Measurements from ENCODE around the gene MVP. TPM values are rescaled to one million over a fixed set of nuclear protein-coding genes. Genes with fewer than 3 reads are reported as not detected.

The MVP gene
- total and polyA plus RNA-seq, 9 donors: 14.5 to 30.0 (median 19.6) TPM

- peaks cover under 1% of the 10 kb centered on the region for H3K27me3 ChIP-seq (ENCODE audit: control insufficient read depth, insufficient read depth, low read length)
- DNase-seq: peak; percentile 39
- WGBS (ENCODE audit: insufficient coverage): 81% methylated on average over 4 of the region's 10 CpGs
- no peaks in the 10 kb centered on the region for H3K36me3 ChIP-seq (ENCODE audit: control insufficient read depth, insufficient read depth, low read length)
- no peaks in the 10 kb centered on the region for H3K9me3 ChIP-seq (replicated peaks; ENCODE audit: control insufficient read depth, low read depth, low read length)
- H3K4me1 ChIP-seq (ENCODE audit: control insufficient read depth, insufficient read depth, low read length): no peaks in the 10 kb centered on the region
- no peak overlapping the region for H3K27ac ChIP-seq (ENCODE audit: low read length)
- H3K4me3 ChIP-seq (ENCODE audit: low read length): no peak overlapping the region
Measured at GRCh38 chr16:29891525-29892457, 71.5 kb downstream of the MVP start.

GRCh38 chr16:29892458-29892813 lies 72.2 kb downstream of the MVP start:
- Histone ChIP-seq H3K27me3 (ENCODE audit: control insufficient read depth, insufficient read depth, low read length) (peaks cover 3% of the 10 kb centered on the region), H3K9me3 (replicated peaks; ENCODE audit: control insufficient read depth, low read depth, low read length) (no peaks in the 10 kb centered on the region), H3K36me3 (ENCODE audit: control insufficient read depth, insufficient read depth, low read length) (no peaks in the 10 kb centered on the region), H3K4me1 (ENCODE audit: control insufficient read depth, insufficient read depth, low read length) (no peaks in the 10 kb centered on the region), H3K27ac (ENCODE audit: low read length) (no peak overlapping the region), H3K4me3 (ENCODE audit: low read length) (no peak overlapping the region)
- no peak for DNase-seq
- WGBS (ENCODE audit: insufficient coverage): 79% methylated on average over 6 of the region's 6 CpGs

GRCh38 chr16:29893553-29893952 lies 73.3 kb downstream of the MVP start:
- Histone ChIP-seq H3K27ac (ENCODE audit: low read length) (no peak overlapping the region), H3K4me3 (ENCODE audit: low read length) (no peak overlapping the region), H3K36me3 (ENCODE audit: control insufficient read depth, insufficient read depth, low read length) (no peaks in the 10 kb centered on the region), H3K4me1 (ENCODE audit: control insufficient read depth, insufficient read depth, low read length) (no peaks in the 10 kb centered on the region), H3K27me3 (ENCODE audit: control insufficient read depth, insufficient read depth, low read length) (peaks cover 14% of the 10 kb centered on the region), H3K9me3 (replicated peaks; ENCODE audit: control insufficient read depth, low read depth, low read length) (no peaks in the 10 kb centered on the region)
- no CpG with 5 or more reads among the region's 3 CpGs for WGBS (ENCODE audit: insufficient coverage)
- DNase-seq: no peak

GRCh38 chr16:29894352-29894751 lies 74.1 kb downstream of the MVP start:
- 83% methylated on average over 2 of the region's 4 CpGs for WGBS (ENCODE audit: insufficient coverage)
- no peaks in the 10 kb centered on the region for H3K36me3 ChIP-seq (ENCODE audit: control insufficient read depth, insufficient read depth, low read length)
- no peaks in the 10 kb centered on the region for H3K9me3 ChIP-seq (replicated peaks; ENCODE audit: control insufficient read depth, low read depth, low read length)
- H3K27ac ChIP-seq (ENCODE audit: low read length): no peak overlapping the region
- H3K4me3 ChIP-seq (ENCODE audit: low read length): no peak overlapping the region
- peaks cover under 1% of the 10 kb centered on the region for H3K4me1 ChIP-seq (ENCODE audit: control insufficient read depth, insufficient read depth, low read length)
- H3K27me3 ChIP-seq (ENCODE audit: control insufficient read depth, insufficient read depth, low read length): peaks cover 22% of the 10 kb centered on the region
- no peak for DNase-seq

DNA sequence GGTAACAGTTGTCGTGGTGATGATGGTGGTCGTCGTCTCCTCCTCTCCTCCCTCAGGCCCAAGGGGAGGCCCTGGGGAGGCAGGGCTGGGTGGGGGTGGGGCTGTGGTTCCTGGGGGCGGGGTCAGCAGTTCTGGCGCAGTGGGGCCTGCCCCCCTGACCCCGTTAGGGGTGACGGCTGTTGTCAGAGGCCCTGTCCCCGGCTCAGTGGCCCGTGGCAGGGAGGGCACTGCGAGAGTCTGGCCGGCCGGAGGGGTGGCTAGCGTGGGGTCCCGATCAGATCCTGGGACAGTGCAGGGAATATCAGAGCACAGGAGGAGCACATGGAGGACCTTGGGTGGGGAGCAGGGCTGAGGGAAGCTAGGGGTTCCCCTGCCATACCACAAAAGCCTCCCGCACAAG lies 76.6 kb downstream of the MVP start:
- WGBS (ENCODE audit: insufficient coverage): 35% methylated on average over 8 of the region's 15 CpGs
- DNase-seq: no peak
- Histone ChIP-seq H3K27ac (ENCODE audit: low read length) (no peak overlapping the region), H3K36me3 (ENCODE audit: control insufficient read depth, insufficient read depth, low read length) (no peaks in the 10 kb centered on the region), H3K9me3 (replicated peaks; ENCODE audit: control insufficient read depth, low read depth, low read length) (no peaks in the 10 kb centered on the region), H3K4me3 (ENCODE audit: low read length) (no peak overlapping the region), H3K27me3 (ENCODE audit: control insufficient read depth, insufficient read depth, low read length) (peaks cover 40% of the 10 kb centered on the region), H3K4me1 (ENCODE audit: control insufficient read depth, insufficient read depth, low read length) (peaks cover 11% of the 10 kb centered on the region)

- H3K4me3 ChIP-seq (ENCODE audit: low read length): no peak overlapping the region
- H3K9me3 ChIP-seq (replicated peaks; ENCODE audit: control insufficient read depth, low read depth, low read length): no peaks in the 10 kb centered on the region
- peaks cover 11% of the 10 kb centered on the region for H3K4me1 ChIP-seq (ENCODE audit: control insufficient read depth, insufficient read depth, low read length)
- no peak for DNase-seq
- H3K27ac ChIP-seq (ENCODE audit: low read length): no peak overlapping the region
- H3K27me3 ChIP-seq (ENCODE audit: control insufficient read depth, insufficient read depth, low read length): peaks cover 43% of the 10 kb centered on the region
- 30% methylated on average over 4 of the region's 4 CpGs for WGBS (ENCODE audit: insufficient coverage)
- no peaks in the 10 kb centered on the region for H3K36me3 ChIP-seq (ENCODE audit: control insufficient read depth, insufficient read depth, low read length)
Measured at GRCh38 chr16:29897333-29897732, 77.1 kb downstream of the MVP start.

Other genes starting within 250 kb of the MVP start
- 0.31 TPM for gene SPN, start 157.2 kb upstream of the MVP start, total RNA-seq
- gene SPN, start 157.2 kb upstream of the MVP start, polyA plus RNA-seq (ENCODE audit: insufficient read depth in 1 of 8, insufficient read length in 8 of 8, low replicate concordance in 1 of 8): 1 to 10 TPM in 5 of 8 donors, under 1 TPM in 3; 0.66 to 1.5 (median 1.1) TPM
- gene QPRT, start 141.3 kb upstream of the MVP start, total RNA-seq: 57.1 TPM
- 10 to 100 TPM; 60.4 to 97.7 (median 67.1) TPM for gene QPRT, start 141.3 kb upstream of the MVP start, polyA plus RNA-seq (ENCODE audit: insufficient read depth in 1 of 8, insufficient read length in 8 of 8, low replicate concordance in 1 of 8)
- gene C16orf54, start 74.5 kb upstream of the MVP start, total RNA-seq: 0.18 TPM
- gene C16orf54, start 74.5 kb upstream of the MVP start, polyA plus RNA-seq (ENCODE audit: insufficient read depth in 1 of 8, insufficient read length in 8 of 8, low replicate concordance in 1 of 8): under 1 TPM; 0.15 to 0.35 (median 0.27) TPM
- not detected for gene ZG16, start 42.2 kb upstream of the MVP start, total RNA-seq
- gene ZG16, start 42.2 kb upstream of the MVP start, polyA plus RNA-seq (ENCODE audit: insufficient read depth in 1 of 8, insufficient read length in 8 of 8, low replicate concordance in 1 of 8): under 1 TPM in 2 of 8 donors, not detected in 6; 0.05 to 0.13 TPM
- 26.2 TPM for gene KIF22, start 29.7 kb upstream of the MVP start, total RNA-seq
- gene KIF22, start 29.7 kb upstream of the MVP start, polyA plus RNA-seq (ENCODE audit: insufficient read depth in 1 of 8, insufficient read length in 8 of 8, low replicate concordance in 1 of 8): 10 to 100 TPM; 29.2 to 43.0 (median 39.6) TPM
- 121 TPM for gene MAZ, start 13.9 kb upstream of the MVP start, total RNA-seq
- gene MAZ, start 13.9 kb upstream of the MVP start, polyA plus RNA-seq (ENCODE audit: insufficient read depth in 1 of 8, insufficient read length in 8 of 8, low replicate concordance in 1 of 8): 100 to 1,000 TPM; 236 to 314 (median 273) TPM
- gene PRRT2, start 8.3 kb upstream of the MVP start, total RNA-seq: 8.3 TPM
- 10 to 100 TPM; 11.9 to 28.5 (median 18.3) TPM for gene PRRT2, start 8.3 kb upstream of the MVP start, polyA plus RNA-seq (ENCODE audit: insufficient read depth in 1 of 8, insufficient read length in 8 of 8, low replicate concordance in 1 of 8)
- 31.3 TPM for gene PAGR1, start 4.3 kb upstream of the MVP start, total RNA-seq
- 10 to 100 TPM; 28.7 to 46.4 (median 33.5) TPM for gene PAGR1, start 4.3 kb upstream of the MVP start, polyA plus RNA-seq (ENCODE audit: insufficient read depth in 1 of 8, insufficient read length in 8 of 8, low replicate concordance in 1 of 8)
- gene CDIPT, start 42.8 kb downstream of the MVP start, total RNA-seq: 29.0 TPM
- gene CDIPT, start 42.8 kb downstream of the MVP start, polyA plus RNA-seq (ENCODE audit: insufficient read depth in 1 of 8, insufficient read length in 8 of 8, low replicate concordance in 1 of 8): 10 to 100 TPM; 36.2 to 52.8 (median 44.2) TPM
- 1.1 TPM for gene SEZ6L2, start 79.1 kb downstream of the MVP start, total RNA-seq
- 1 to 10 TPM; 2.2 to 8.4 (median 3.2) TPM for gene SEZ6L2, start 79.1 kb downstream of the MVP start, polyA plus RNA-seq (ENCODE audit: insufficient read depth in 1 of 8, insufficient read length in 8 of 8, low replicate concordance in 1 of 8)
- 0.09 TPM for gene ASPHD1, start 80.0 kb downstream of the MVP start, total RNA-seq
- gene ASPHD1, start 80.0 kb downstream of the MVP start, polyA plus RNA-seq (ENCODE audit: insufficient read depth in 1 of 8, insufficient read length in 8 of 8, low replicate concordance in 1 of 8): 1 to 10 TPM in 2 of 8 donors, under 1 TPM in 6; 0.36 to 1.6 (median 0.63) TPM
- 4.3 TPM for gene KCTD13, start 105.8 kb downstream of the MVP start, total RNA-seq
- 10 to 100 TPM in 6 of 8 donors, 1 to 10 TPM in 2; 8.5 to 18.8 (median 12.2) TPM for gene KCTD13, start 105.8 kb downstream of the MVP start, polyA plus RNA-seq (ENCODE audit: insufficient read depth in 1 of 8, insufficient read length in 8 of 8, low replicate concordance in 1 of 8)
- gene TMEM219, start 141.6 kb downstream of the MVP start, total RNA-seq: 49.5 TPM
- 10 to 100 TPM; 53.8 to 73.8 (median 62.0) TPM for gene TMEM219, start 141.6 kb downstream of the MVP start, polyA plus RNA-seq (ENCODE audit: insufficient read depth in 1 of 8, insufficient read length in 8 of 8, low replicate concordance in 1 of 8)
- gene TAOK2, start 153.4 kb downstream of the MVP start, total RNA-seq: 28.0 TPM
- 10 to 100 TPM; 30.8 to 43.3 (median 38.8) TPM for gene TAOK2, start 153.4 kb downstream of the MVP start, polyA plus RNA-seq (ENCODE audit: insufficient read depth in 1 of 8, insufficient read length in 8 of 8, low replicate concordance in 1 of 8)
- gene HIRIP3, start 175.2 kb downstream of the MVP start, total RNA-seq: 10.5 TPM
- 10 to 100 TPM; 14.5 to 18.5 (median 17.1) TPM for gene HIRIP3, start 175.2 kb downstream of the MVP start, polyA plus RNA-seq (ENCODE audit: insufficient read depth in 1 of 8, insufficient read length in 8 of 8, low replicate concordance in 1 of 8)
- 32.9 TPM for gene INO80E, start 175.8 kb downstream of the MVP start, total RNA-seq
- 10 to 100 TPM; 29.5 to 41.8 (median 36.5) TPM for gene INO80E, start 175.8 kb downstream of the MVP start, polyA plus RNA-seq (ENCODE audit: insufficient read depth in 1 of 8, insufficient read length in 8 of 8, low replicate concordance in 1 of 8)
- gene DOC2A, start 190.6 kb downstream of the MVP start, total RNA-seq: 0.22 TPM
- gene DOC2A, start 190.6 kb downstream of the MVP start, polyA plus RNA-seq (ENCODE audit: insufficient read depth in 1 of 8, insufficient read length in 8 of 8, low replicate concordance in 1 of 8): 1 to 10 TPM in 4 of 8 donors, under 1 TPM in 4; 0.66 to 1.8 (median 0.96) TPM
- gene C16orf92, start 202.7 kb downstream of the MVP start, total RNA-seq: not detected
- gene C16orf92, start 202.7 kb downstream of the MVP start, polyA plus RNA-seq (ENCODE audit: insufficient read depth in 1 of 8, insufficient read length in 8 of 8, low replicate concordance in 1 of 8): not detected
- 0.40 TPM for gene TLCD3B, start 210.8 kb downstream of the MVP start, total RNA-seq
- gene TLCD3B, start 210.8 kb downstream of the MVP start, polyA plus RNA-seq (ENCODE audit: insufficient read depth in 1 of 8, insufficient read length in 8 of 8, low replicate concordance in 1 of 8): 1 to 10 TPM in 1 of 8 donors, under 1 TPM in 7; 0.25 to 1.7 (median 0.72) TPM
- 1,578 TPM for gene ALDOA, start 245.3 kb downstream of the MVP start, total RNA-seq
- gene ALDOA, start 245.3 kb downstream of the MVP start, polyA plus RNA-seq (ENCODE audit: insufficient read depth in 1 of 8, insufficient read length in 8 of 8, low replicate concordance in 1 of 8): 1,000 to 10,000 TPM; 1,252 to 2,647 (median 2,103) TPM

All from muscle of leg (tissue), 11 donors.